Esophagus squamous epithelium (tissue), 4 donors: ENCODE data around the gene ANKRD13B.
A peak's percentile ranks its signal among the peaks of the same experiment; 100 is the strongest.

Experiments used
- POLR2A ChIP-seq, 4 donors: fragments of 450-650 bp; IDR thresholded peaks; one replicate each; pipeline ENCODE4 v1.6.1; 2017; ENCODE audit warnings: antibody characterized with exemption in 4 of 4, mild to moderate bottlenecking in 4 of 4, moderate library complexity in 3 of 4
- TF ChIP-seq, protein P1 (sequence below), 6 experiments: fragments of 450-650 bp in 4 of 6; fragments of 200-600 bp in 2 of 6; sonication (generic) in 2 of 6; IDR thresholded peaks; one replicate each; pipeline ENCODE4 v1.5.1; 2016 to 2019; ENCODE audit warnings: antibody characterized with exemption in 6 of 6, mild to moderate bottlenecking in 4 of 6, moderate library complexity in 4 of 6

DNA sequence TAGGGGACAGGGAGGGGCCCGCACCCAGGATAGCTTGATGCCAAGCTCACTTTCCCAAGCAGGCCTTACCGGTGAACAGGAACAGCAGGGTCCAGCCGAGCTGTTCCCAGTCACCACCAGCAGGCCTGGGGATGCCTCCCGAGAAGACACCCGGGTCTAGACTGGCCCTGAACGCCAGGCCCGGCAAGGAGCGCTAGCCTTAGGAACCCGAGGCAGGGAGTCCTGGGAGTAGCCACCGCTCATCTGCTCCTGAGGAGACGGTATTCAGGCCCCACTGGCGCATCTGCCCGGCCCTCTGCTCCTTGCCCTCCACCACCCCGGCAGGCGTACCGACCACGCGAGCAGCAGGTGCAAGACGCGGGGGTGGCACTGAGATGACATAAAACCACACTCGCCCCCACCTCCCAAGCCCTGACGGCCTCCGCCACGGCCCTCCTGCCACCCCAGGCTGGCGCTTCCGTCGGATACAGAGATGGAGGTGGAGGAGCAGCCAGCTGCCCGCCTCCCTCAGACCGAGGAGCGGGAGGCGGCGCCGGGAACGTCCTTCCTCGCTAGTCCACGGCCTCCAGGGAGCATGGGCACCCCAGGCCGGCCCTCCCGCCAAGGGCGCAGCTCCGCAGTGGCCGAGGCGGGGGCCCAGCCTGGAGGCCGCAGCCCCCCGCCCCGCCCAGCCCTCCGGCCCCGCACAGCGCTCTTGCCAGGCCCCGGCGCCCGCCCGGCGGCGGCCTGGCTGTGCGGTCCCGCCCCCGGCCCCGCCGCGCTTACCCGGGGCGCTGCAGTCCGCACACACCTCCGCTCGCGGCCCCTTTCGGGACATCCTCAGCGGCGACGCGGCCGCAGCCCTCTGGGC, 4.1 kb upstream of the ANKRD13B start:
- TF ChIP-seq, protein P1, sequence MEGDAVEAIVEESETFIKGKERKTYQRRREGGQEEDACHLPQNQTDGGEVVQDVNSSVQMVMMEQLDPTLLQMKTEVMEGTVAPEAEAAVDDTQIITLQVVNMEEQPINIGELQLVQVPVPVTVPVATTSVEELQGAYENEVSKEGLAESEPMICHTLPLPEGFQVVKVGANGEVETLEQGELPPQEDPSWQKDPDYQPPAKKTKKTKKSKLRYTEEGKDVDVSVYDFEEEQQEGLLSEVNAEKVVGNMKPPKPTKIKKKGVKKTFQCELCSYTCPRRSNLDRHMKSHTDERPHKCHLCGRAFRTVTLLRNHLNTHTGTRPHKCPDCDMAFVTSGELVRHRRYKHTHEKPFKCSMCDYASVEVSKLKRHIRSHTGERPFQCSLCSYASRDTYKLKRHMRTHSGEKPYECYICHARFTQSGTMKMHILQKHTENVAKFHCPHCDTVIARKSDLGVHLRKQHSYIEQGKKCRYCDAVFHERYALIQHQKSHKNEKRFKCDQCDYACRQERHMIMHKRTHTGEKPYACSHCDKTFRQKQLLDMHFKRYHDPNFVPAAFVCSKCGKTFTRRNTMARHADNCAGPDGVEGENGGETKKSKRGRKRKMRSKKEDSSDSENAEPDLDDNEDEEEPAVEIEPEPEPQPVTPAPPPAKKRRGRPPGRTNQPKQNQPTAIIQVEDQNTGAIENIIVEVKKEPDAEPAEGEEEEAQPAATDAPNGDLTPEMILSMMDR (IDR thresholded peaks at IDR 0.05) = peak in 1 of 6 experiments; percentile 27
- no peak for TF ChIP-seq POLR2A (IDR thresholded peaks at IDR 0.05)
